SU-DHL-6 (cell line): Measurements from ENCODE around the gene NAA60.

Experiments
- H2AFZ ChIP-seq: fragments of 200-600 bp; sonication (generic); 2 replicates; pipeline ENCODE4 v1.6.1; 2014; ENCODE audit warnings: low read depth, mild to moderate bottlenecking, moderate library complexity, mixed read lengths, antibody characterized with exemption, low read length; ENCODE audit not compliant: severe bottlenecking
- H3F3A ChIP-seq: fragments of 200-600 bp; shearing (Covaris generic); 2 replicates; pipeline ENCODE4 v1.6.0; 2016; ENCODE audit warnings: antibody characterized with exemption, mild to moderate bottlenecking; ENCODE audit not compliant: insufficient read depth
- H3K27ac ChIP-seq: fragments of 200-600 bp; sonication (generic); 2 replicates; pipeline ENCODE4 v1.5.1; 2016; ENCODE audit warnings: low read depth, mild to moderate bottlenecking, low read length, moderate library complexity, mixed read lengths
- H3K27me3 ChIP-seq: fragments of 200-600 bp; sonication (generic), shearing (Covaris generic); 2 replicates; pipeline ENCODE4 v1.6.0; 2014; ENCODE audit warnings: mild to moderate bottlenecking, low read length
- H3K36me3 ChIP-seq: fragments of 200-600 bp; sonication (generic); 2 replicates; pipeline ENCODE4 v1.6.1; 2014; ENCODE audit warnings: mild to moderate bottlenecking, low read length, mixed read lengths
- H3K4me2 ChIP-seq: fragments of 300-600, 200-600 bp; shearing (Covaris generic), sonication (generic); 2 replicates; pipeline ENCODE4 v1.6.0; 2014; ENCODE audit warnings: low read length, low read depth, mild to moderate bottlenecking; ENCODE audit not compliant: poor library complexity, severe bottlenecking
- H3K4me3 ChIP-seq: fragments of 200-600 bp; sonication (generic); 2 replicates; pipeline ENCODE4 v1.5.1; 2014; ENCODE audit warnings: antibody characterized with exemption, low read length, mild to moderate bottlenecking, mixed read lengths; ENCODE audit not compliant: insufficient read depth, poor library complexity, severe bottlenecking
- H3K79me2 ChIP-seq: fragments of 200-600 bp; sonication (generic); 2 replicates; pipeline ENCODE4 v1.6.1; 2014; ENCODE audit warnings: mild to moderate bottlenecking, low read length, moderate library complexity; ENCODE audit not compliant: insufficient read depth
- H3K9ac ChIP-seq: fragments of 200-600 bp; sonication (generic); 2 replicates; pipeline ENCODE4 v1.7.0; 2014; ENCODE audit warnings: mild to moderate bottlenecking, low read length
- H3K9me2 ChIP-seq: fragments of 200-600 bp; sonication (generic); replicated peaks from 2 replicates; pipeline ENCODE4 v1.6.1; 2014; ENCODE audit warnings: low read length; ENCODE audit not compliant: insufficient read depth
- H3K9me3 ChIP-seq: fragments of 200-600 bp; sonication (generic); 2 replicates; pipeline ENCODE4 v1.6.1; 2014; ENCODE audit warnings: low read length, mixed read lengths; ENCODE audit not compliant: insufficient read depth
- H4K20me1 ChIP-seq: fragments of 200-600 bp; sonication (generic); 2 replicates; pipeline ENCODE4 v1.6.1; 2014; ENCODE audit warnings: low read depth, mild to moderate bottlenecking, antibody characterized with exemption, low read length, moderate library complexity, mixed read lengths
- EZH2phosphoT487 ChIP-seq: fragments of 200-600 bp; sonication (generic), shearing (Covaris generic); conservative IDR thresholded peaks from 2 replicates; pipeline ENCODE4 v1.6.1; 2018; ENCODE audit warnings: mild to moderate bottlenecking, antibody characterized with exemption, low read length, moderate library complexity, mixed read lengths
- TF ChIP-seq, protein P1 (sequence below): fragments of 200-600 bp; sonication (generic); IDR thresholded peaks from one replicate; pipeline ENCODE4 v1.5.1; 2017; ENCODE audit warnings: antibody characterized with exemption, mild to moderate bottlenecking, low read length, moderate library complexity; ENCODE audit not compliant: insufficient read depth, poor library complexity, severe bottlenecking

The NAA60 gene

DNA sequence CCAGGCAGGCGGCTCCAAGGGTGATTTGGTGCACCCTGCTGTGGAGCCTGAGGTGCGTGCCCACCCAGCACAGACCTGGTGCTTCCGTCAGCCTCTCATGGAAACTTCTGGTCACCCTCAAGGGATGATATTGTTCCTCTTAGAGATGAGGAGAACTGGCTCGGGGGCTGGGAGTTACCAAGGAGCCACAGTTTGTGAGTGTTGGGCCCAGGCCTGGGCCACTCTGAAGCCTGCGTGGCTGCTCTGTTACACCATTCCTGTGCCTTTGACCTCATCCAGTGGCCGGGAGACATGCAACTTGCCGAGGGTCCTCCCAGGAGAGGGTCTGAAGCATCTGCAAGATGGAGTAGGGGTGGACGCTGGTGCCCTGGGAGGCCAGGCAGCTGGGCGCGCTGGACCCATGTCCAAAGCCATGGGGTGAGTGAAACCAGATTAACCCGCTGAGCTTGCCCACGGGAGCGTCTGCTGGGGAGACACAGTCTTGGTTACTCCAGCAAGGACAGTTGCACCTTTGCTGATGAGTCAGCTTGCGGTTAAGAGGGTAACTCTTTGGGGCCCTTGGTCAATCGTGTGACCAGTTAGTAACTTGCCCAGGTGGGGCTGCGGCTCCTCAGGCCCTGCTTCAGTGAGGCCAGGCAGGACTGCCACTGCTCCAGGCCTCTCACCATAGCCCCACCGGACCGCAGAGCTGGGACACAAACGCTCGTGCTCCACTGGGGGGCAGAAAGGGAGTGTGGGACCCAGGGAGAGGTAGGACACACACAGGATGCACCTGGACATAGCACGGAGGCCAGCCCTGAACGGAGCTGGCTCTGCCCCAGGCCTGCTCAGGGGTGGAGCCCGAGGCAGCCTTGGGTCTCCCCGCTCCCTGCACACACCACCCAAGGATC is 44.3 kb downstream of the NAA60 start:
- Histone ChIP-seq H3K9me3 (no peaks in the 10 kb centered on the region), H3K79me2 (no peaks in the 10 kb centered on the region), H3F3A (no peaks in the 10 kb centered on the region), H3K9me2 (no peaks in the 10 kb centered on the region), H4K20me1 (no peaks in the 10 kb centered on the region; the same call in 1 of the 2 replicates), H2AFZ (no peak overlapping the region), H3K27ac (no peak overlapping the region), H3K4me2 (no peak overlapping the region), H3K36me3 (no peaks in the 10 kb centered on the region), H3K9ac (no peak overlapping the region), H3K27me3 (no peaks in the 10 kb centered on the region), H3K4me3 (no peak overlapping the region)
- no peak for TF ChIP-seq EZH2phosphoT487
- TF ChIP-seq, protein P1, sequence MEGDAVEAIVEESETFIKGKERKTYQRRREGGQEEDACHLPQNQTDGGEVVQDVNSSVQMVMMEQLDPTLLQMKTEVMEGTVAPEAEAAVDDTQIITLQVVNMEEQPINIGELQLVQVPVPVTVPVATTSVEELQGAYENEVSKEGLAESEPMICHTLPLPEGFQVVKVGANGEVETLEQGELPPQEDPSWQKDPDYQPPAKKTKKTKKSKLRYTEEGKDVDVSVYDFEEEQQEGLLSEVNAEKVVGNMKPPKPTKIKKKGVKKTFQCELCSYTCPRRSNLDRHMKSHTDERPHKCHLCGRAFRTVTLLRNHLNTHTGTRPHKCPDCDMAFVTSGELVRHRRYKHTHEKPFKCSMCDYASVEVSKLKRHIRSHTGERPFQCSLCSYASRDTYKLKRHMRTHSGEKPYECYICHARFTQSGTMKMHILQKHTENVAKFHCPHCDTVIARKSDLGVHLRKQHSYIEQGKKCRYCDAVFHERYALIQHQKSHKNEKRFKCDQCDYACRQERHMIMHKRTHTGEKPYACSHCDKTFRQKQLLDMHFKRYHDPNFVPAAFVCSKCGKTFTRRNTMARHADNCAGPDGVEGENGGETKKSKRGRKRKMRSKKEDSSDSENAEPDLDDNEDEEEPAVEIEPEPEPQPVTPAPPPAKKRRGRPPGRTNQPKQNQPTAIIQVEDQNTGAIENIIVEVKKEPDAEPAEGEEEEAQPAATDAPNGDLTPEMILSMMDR: no peak

DNA sequence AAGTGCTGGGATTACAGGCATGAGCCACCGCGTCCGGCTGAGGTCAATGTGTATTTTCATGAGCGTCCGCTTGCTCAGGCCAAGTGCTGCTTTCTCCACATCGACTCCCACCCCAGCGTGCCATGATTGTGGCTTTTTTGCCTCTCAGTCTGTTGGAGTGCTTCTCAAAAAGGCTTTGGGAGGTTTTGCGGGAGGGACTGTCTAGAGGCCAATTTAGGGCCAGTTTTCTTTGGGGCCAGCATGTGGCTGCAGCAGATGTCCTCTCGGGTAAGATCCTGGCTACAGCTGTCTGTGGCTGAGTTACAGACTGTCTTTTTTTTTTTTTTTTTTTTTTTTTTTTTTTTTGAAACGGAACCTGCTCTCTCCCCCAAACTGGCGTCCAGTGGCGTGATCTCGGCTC is 45.3 kb downstream of the NAA60 start:
- Histone ChIP-seq H3K9me2 (no peaks in the 10 kb centered on the region), H3F3A (no peaks in the 10 kb centered on the region), H3K27me3 (no peaks in the 10 kb centered on the region), H3K79me2 (no peaks in the 10 kb centered on the region), H3K27ac (no peak overlapping the region), H3K9ac (no peak overlapping the region), H3K4me2 (no peak overlapping the region), H4K20me1 (no peaks in the 10 kb centered on the region; the same call in 1 of the 2 replicates), H3K9me3 (no peaks in the 10 kb centered on the region), H3K4me3 (no peak overlapping the region), H2AFZ (no peak overlapping the region), H3K36me3 (no peaks in the 10 kb centered on the region)
- TF ChIP-seq, protein P1: no peak
- TF ChIP-seq EZH2phosphoT487: no peak

DNA sequence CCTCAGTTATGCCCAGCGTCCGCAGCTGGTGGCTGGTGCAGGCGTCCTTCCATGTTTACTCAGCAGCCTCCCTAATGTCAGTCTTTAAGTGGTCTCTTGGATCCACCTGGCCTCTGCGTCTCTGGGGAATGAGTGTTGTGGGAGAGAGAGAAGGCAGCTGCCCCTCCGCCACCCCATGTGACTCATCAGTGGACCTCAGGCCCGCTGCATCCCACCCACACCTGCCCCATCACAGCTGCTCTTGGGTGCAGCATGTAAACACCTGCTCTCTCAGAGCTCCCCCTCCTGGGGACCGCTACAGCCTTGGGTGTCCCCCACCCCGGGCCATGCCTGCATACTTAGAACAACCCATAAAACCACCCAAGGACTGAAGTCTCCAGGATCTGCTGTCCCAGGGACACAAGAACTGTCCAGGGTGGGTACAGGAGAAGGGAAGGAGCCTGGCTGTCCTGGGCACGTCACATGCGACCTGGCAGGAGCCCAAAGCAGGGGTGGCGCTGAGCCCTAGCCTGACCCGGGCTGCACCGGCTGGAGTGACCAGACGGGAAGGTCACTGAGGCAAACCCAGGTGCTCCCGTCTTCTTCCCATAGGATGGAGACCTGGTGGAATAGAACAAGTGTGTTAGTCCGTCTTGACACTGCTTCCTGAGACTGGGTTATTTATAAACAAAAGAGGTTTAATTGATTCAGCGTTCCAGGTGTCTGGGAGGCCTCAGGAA is 47.6 kb downstream of the NAA60 start:
- Histone ChIP-seq H3K27me3 (no peaks in the 10 kb centered on the region), H3K4me2 (no peak overlapping the region), H3F3A (no peaks in the 10 kb centered on the region), H3K36me3 (no peaks in the 10 kb centered on the region), H2AFZ (no peak overlapping the region), H3K79me2 (no peaks in the 10 kb centered on the region), H4K20me1 (no peaks in the 10 kb centered on the region; the same call in 1 of the 2 replicates), H3K9me2 (no peaks in the 10 kb centered on the region), H3K27ac (no peak overlapping the region), H3K9me3 (no peaks in the 10 kb centered on the region), H3K4me3 (no peak overlapping the region), H3K9ac (no peak overlapping the region)
- TF ChIP-seq EZH2phosphoT487: no peak
